ENCODE data around the gene CRLF3. TPM values are rescaled to one million over a fixed set of nuclear protein-coding genes. Genes with fewer than 3 reads are reported as not detected.
"Not testable (repeated sequence)": the region's sequence is repeated elsewhere in the genome, so short reads cannot be mapped to it uniquely, and the experiment has no call there.

Gene CRLF3
- total and polyA plus RNA-seq, 2 donors (not counting 1 experiment from before 2014, with no cell fraction given): 31.6 to 83.2 TPM

DNA sequence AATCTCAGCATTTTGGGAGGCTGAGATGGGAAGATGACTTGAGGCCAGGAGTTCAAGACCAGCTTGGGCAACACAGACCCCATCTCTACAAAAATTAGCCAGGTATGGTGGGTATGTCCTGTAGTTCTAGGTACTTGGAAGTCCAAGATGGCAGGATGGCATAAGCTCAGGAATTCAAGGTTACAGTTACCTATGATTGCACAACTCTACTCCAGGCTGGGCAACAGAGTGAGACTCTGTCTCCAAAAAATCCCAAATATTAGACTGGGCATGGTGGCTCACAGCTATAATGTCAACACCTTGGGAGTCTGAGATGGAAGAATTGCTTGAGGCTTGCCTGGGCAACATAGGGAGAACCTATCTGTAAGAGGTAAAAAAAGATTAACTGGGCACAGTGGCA is 63.4 kb downstream of the CRLF3 start:
- H3K9ac ChIP-seq (ENCODE audit: low read length): no peak overlapping the region
- TF ChIP-seq, protein P1, sequence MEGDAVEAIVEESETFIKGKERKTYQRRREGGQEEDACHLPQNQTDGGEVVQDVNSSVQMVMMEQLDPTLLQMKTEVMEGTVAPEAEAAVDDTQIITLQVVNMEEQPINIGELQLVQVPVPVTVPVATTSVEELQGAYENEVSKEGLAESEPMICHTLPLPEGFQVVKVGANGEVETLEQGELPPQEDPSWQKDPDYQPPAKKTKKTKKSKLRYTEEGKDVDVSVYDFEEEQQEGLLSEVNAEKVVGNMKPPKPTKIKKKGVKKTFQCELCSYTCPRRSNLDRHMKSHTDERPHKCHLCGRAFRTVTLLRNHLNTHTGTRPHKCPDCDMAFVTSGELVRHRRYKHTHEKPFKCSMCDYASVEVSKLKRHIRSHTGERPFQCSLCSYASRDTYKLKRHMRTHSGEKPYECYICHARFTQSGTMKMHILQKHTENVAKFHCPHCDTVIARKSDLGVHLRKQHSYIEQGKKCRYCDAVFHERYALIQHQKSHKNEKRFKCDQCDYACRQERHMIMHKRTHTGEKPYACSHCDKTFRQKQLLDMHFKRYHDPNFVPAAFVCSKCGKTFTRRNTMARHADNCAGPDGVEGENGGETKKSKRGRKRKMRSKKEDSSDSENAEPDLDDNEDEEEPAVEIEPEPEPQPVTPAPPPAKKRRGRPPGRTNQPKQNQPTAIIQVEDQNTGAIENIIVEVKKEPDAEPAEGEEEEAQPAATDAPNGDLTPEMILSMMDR (IDR thresholded peaks at IDR 0.05): no peak
- no peak for TF ChIP-seq EZH2 (IDR thresholded peaks at IDR 0.05; ENCODE audit: borderline replicate concordance, insufficient read depth, low read depth, low read length, poor library complexity, severe bottlenecking)
- Mint-ChIP-seq H3K27me3 (no peaks in the 10 kb centered on the region), H3K4me3 (no peak overlapping the region), H3K9me3 (ENCODE audit: insufficient read depth) (no peaks in the 10 kb centered on the region), H3K27ac (peak overlapping the region; percentile 46), H3K4me1 (peaks cover 1% of the 10 kb centered on the region)
- peaks cover 0 to 15% of the 10 kb centered on the region in 2 experiments for H3K36me3 ChIP-seq (replicated peaks in 1 of 2; ENCODE audit: control extremely low read depth in 1 of 2, control insufficient read depth in 1 of 2, extremely low read depth in 1 of 2, insufficient read depth in 2 of 2, low read length in 1 of 2)
- H3K4me2 ChIP-seq (replicated peaks; ENCODE audit: low read depth, low read length, poor library complexity, severe bottlenecking): no peak overlapping the region
- intact Hi-C loops (cut with micrococcal nuclease): no loop called here
- peaks cover 2% of the 10 kb centered on the region for H3K79me2 ChIP-seq (ENCODE audit: control insufficient read depth, insufficient read depth, low read length)
- DNase-seq (no peak), ATAC-seq (ENCODE audit: low read depth) (no peak)
- H3K27me3 ChIP-seq (replicated peaks in 1 of 4; ENCODE audit: control extremely low read depth in 1 of 4, control insufficient read depth in 3 of 4, insufficient read depth in 4 of 4, low read length in 3 of 4): no peaks in the 10 kb centered on the region
- no peak overlapping the region for H2AFZ ChIP-seq (ENCODE audit: insufficient read depth, low read depth, low read length, poor library complexity, severe bottlenecking)
- CTCF ChIA-PET: no interaction called here
- no peaks in the 10 kb centered on the region for H3K4me1 ChIP-seq (ENCODE audit: control insufficient read depth in 2 of 2, insufficient read depth in 2 of 2, low read length in 2 of 2)
- H3K4me3 ChIP-seq (ENCODE audit: control extremely low read depth in 1 of 5, extremely low read depth in 1 of 5, insufficient read depth in 1 of 5, low read depth in 2 of 5, low read length in 4 of 5): no peak overlapping the region
- H3K9me3 ChIP-seq (ENCODE audit: control extremely low read depth in 1 of 3, control insufficient read depth in 2 of 3, insufficient read depth in 1 of 3, low read length in 2 of 3): no peaks in the 10 kb centered on the region
- no peaks in the 10 kb centered on the region for H4K20me1 ChIP-seq (ENCODE audit: control insufficient read depth, insufficient read depth, low read length, poor library complexity, severe bottlenecking)
- POLR2A ChIA-PET: no interaction called here
- no peak overlapping the region for H3K27ac ChIP-seq (ENCODE audit: low read length in 2 of 2)

DNA sequence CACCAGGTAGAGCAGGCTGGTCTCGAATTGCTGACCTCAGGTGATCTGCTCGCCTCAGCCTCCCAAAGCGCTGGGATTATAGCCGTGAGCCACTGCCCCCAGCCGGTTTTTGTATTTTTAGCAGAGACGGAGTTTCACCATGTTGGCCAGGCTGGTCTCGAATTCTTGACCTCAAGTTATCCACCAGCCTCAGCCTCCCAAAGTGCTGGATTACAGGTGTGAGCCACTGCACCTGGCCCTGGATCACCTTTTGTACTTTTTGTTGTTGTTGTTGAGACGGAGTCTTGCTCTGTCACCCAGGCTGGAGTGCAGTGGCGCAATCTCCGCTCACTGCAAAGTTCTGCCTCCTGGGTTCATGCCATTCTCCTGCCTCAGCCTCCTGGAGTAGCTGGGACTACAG is 71.2 kb downstream of the CRLF3 start:
- H3K4me3 Mint-ChIP-seq; POLR2A ChIA-PET; H3K27ac ChIP-seq (ENCODE audit: low read length in 2 of 2); H3K9ac ChIP-seq (ENCODE audit: low read length); intact Hi-C loops (cut with micrococcal nuclease); H3K4me1 Mint-ChIP-seq; H3K4me1 ChIP-seq (ENCODE audit: control insufficient read depth in 2 of 2, insufficient read depth in 2 of 2, low read length in 2 of 2); CTCF ChIA-PET; H3K27me3 Mint-ChIP-seq; H3K4me3 ChIP-seq (ENCODE audit: control extremely low read depth in 1 of 5, extremely low read depth in 1 of 5, insufficient read depth in 1 of 5, low read depth in 2 of 5, low read length in 4 of 5); H3K9me3 ChIP-seq (ENCODE audit: control extremely low read depth in 1 of 3, control insufficient read depth in 2 of 3, insufficient read depth in 1 of 3, low read length in 2 of 3); DNase-seq; H3K4me2 ChIP-seq (replicated peaks; ENCODE audit: low read depth, low read length, poor library complexity, severe bottlenecking); H4K20me1 ChIP-seq (ENCODE audit: control insufficient read depth, insufficient read depth, low read length, poor library complexity, severe bottlenecking); H3K27ac Mint-ChIP-seq; ATAC-seq (ENCODE audit: low read depth); H2AFZ ChIP-seq (ENCODE audit: insufficient read depth, low read depth, low read length, poor library complexity, severe bottlenecking); H3K9me3 Mint-ChIP-seq (ENCODE audit: insufficient read depth); H3K27me3 ChIP-seq (replicated peaks in 1 of 4; ENCODE audit: control extremely low read depth in 1 of 4, control insufficient read depth in 3 of 4, insufficient read depth in 4 of 4, low read length in 3 of 4): not testable (repeated sequence)
- peaks cover 12% of the 10 kb centered on the region for H3K79me2 ChIP-seq (ENCODE audit: control insufficient read depth, insufficient read depth, low read length)
- 98% methylated on average over 9 of the region's 10 CpGs for WGBS (ENCODE audit: insufficient coverage)
- peaks cover 0 to 19% of the 10 kb centered on the region in 2 experiments for H3K36me3 ChIP-seq (replicated peaks in 1 of 2; ENCODE audit: control extremely low read depth in 1 of 2, control insufficient read depth in 1 of 2, extremely low read depth in 1 of 2, insufficient read depth in 2 of 2, low read length in 1 of 2)

DNA sequence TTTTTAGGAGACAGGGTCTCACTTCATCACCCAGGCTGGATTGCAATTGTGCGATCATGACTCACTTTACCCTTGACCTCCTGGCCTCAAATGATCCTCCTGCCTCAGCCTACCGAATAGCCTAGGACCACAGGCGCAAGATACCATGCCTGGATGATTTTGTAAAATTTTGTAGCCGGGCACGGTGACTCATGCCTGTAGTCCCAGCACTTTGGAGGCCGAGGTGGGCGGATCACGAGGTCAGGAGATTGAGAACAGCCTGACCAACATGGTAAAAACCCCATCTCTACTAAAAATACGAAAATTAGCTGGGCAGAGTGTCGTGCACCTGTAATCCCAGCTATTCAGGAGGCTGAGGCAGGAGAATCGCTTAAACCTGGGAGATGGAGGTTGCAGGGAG is 73.5 kb downstream of the CRLF3 start:
- 87% methylated on average over 8 of the region's 11 CpGs for WGBS (ENCODE audit: insufficient coverage)
- H3K27ac ChIP-seq (ENCODE audit: low read length in 2 of 2); H3K4me3 Mint-ChIP-seq; H3K4me2 ChIP-seq (replicated peaks; ENCODE audit: low read depth, low read length, poor library complexity, severe bottlenecking); H3K4me3 ChIP-seq (ENCODE audit: control extremely low read depth in 1 of 5, extremely low read depth in 1 of 5, insufficient read depth in 1 of 5, low read depth in 2 of 5, low read length in 4 of 5); H3K4me1 Mint-ChIP-seq; H3K27me3 Mint-ChIP-seq; H3K9me3 Mint-ChIP-seq (ENCODE audit: insufficient read depth); intact Hi-C loops (cut with micrococcal nuclease); H3K9me3 ChIP-seq (ENCODE audit: control extremely low read depth in 1 of 3, control insufficient read depth in 2 of 3, insufficient read depth in 1 of 3, low read length in 2 of 3); H3K4me1 ChIP-seq (ENCODE audit: control insufficient read depth in 2 of 2, insufficient read depth in 2 of 2, low read length in 2 of 2); H3K9ac ChIP-seq (ENCODE audit: low read length); H3K27me3 ChIP-seq (replicated peaks in 1 of 4; ENCODE audit: control extremely low read depth in 1 of 4, control insufficient read depth in 3 of 4, insufficient read depth in 4 of 4, low read length in 3 of 4); H3K27ac Mint-ChIP-seq; ATAC-seq (ENCODE audit: low read depth); H4K20me1 ChIP-seq (ENCODE audit: control insufficient read depth, insufficient read depth, low read length, poor library complexity, severe bottlenecking); POLR2A ChIA-PET; DNase-seq; H2AFZ ChIP-seq (ENCODE audit: insufficient read depth, low read depth, low read length, poor library complexity, severe bottlenecking): not testable (repeated sequence)
- peaks cover 0 to 17% of the 10 kb centered on the region in 2 experiments for H3K36me3 ChIP-seq (replicated peaks in 1 of 2; ENCODE audit: control extremely low read depth in 1 of 2, control insufficient read depth in 1 of 2, extremely low read depth in 1 of 2, insufficient read depth in 2 of 2, low read length in 1 of 2)
- CTCF ChIA-PET: interaction anchor here (0.6 kb wide), 1 partner anchor 33 kb away, joined by 3 read pairs; no protein-coding TSS in a partner anchor
- H3K79me2 ChIP-seq (ENCODE audit: control insufficient read depth, insufficient read depth, low read length): peaks cover 17% of the 10 kb centered on the region

Data from B cell (primary cell).